IMR-90 (cell line): ENCODE results near the gene ADRA2B.

Source experiments
- CTCF ChIP-seq: conservative IDR thresholded peaks from 2 replicates; pipeline ENCODE4 v1.5.1; 2012; ENCODE audit warnings: mild to moderate bottlenecking, low read depth, low read length, improper control_type of control experiment
- ELK1 ChIP-seq: fragments of 150-350 bp; IDR thresholded peaks from 2 replicates; pipeline ENCODE4 v1.6.1; 2016; ENCODE audit warnings: low read depth, mild to moderate bottlenecking, low read length, moderate library complexity, borderline replicate concordance
- POLR2A ChIP-seq: IDR thresholded peaks from 2 replicates; pipeline ENCODE4 v1.6.1; 2012; ENCODE audit warnings: mild to moderate bottlenecking, low read depth, low read length
- RAD21 ChIP-seq: IDR thresholded peaks from 2 replicates; pipeline ENCODE4 v1.6.1; 2012; ENCODE audit warnings: low read length, improper control_type of control experiment

- TF ChIP-seq ELK1 (no peak), CTCF (no peak), RAD21 (no peak), POLR2A (no peak)
Measured at GRCh38 chr2:96105994-96106715, 10.2 kb downstream of the ADRA2B start.
